ENCODE data around the gene TTLL6.

The TTLL6 gene

GRCh38 chr17:48760411-48760810 lies 56.6 kb downstream of the TTLL6 start:
- Histone ChIP-seq H3K27me3 (ENCODE audit: insufficient read depth, poor library complexity, severe bottlenecking) (peaks cover 11% of the 10 kb centered on the region), H3K4me3 (replicated peaks; ENCODE audit: insufficient read depth, low read length) (no peak overlapping the region), H3K27ac (replicated peaks) (no peak overlapping the region)
- TF ChIP-seq SPI1 (IDR thresholded peaks at IDR 0.05; ENCODE audit: borderline replicate concordance, low read depth) (no peak), POLR2AphosphoS5 (IDR thresholded peaks at IDR 0.05; ENCODE audit: low read depth) (no peak), REST (IDR thresholded peaks at IDR 0.05; ENCODE audit: insufficient replicate concordance, low read depth) (no peak), CTCF (IDR thresholded peaks at IDR 0.05; ENCODE audit: insufficient read depth, low read length) (no peak), GABPA (IDR thresholded peaks at IDR 0.05; ENCODE audit: low read depth) (no peak)
- no peak for DNase-seq (ENCODE audit: low read depth in 1 of 2, low spot score in 1 of 2)

GRCh38 chr17:48759288-48759687 lies 57.7 kb downstream of the TTLL6 start:
- TF ChIP-seq SPI1 (IDR thresholded peaks at IDR 0.05; ENCODE audit: borderline replicate concordance, low read depth) (no peak), GABPA (IDR thresholded peaks at IDR 0.05; ENCODE audit: low read depth) (no peak), POLR2AphosphoS5 (IDR thresholded peaks at IDR 0.05; ENCODE audit: low read depth) (no peak), REST (IDR thresholded peaks at IDR 0.05; ENCODE audit: insufficient replicate concordance, low read depth) (no peak), CTCF (IDR thresholded peaks at IDR 0.05; ENCODE audit: insufficient read depth, low read length) (no peak)
- no peak for DNase-seq (ENCODE audit: low read depth in 1 of 2, low spot score in 1 of 2)
- H3K27me3 ChIP-seq (ENCODE audit: insufficient read depth, poor library complexity, severe bottlenecking), result peaks cover 17% of the 10 kb centered on the region
- H3K27ac ChIP-seq (replicated peaks), result no peak overlapping the region
- no peak overlapping the region for H3K4me3 ChIP-seq (replicated peaks; ENCODE audit: insufficient read depth, low read length)

GRCh38 chr17:48757524-48757961 lies 59.5 kb downstream of the TTLL6 start:
- TF ChIP-seq SPI1 (IDR thresholded peaks at IDR 0.05; ENCODE audit: borderline replicate concordance, low read depth) (no peak), GABPA (IDR thresholded peaks at IDR 0.05; ENCODE audit: low read depth) (no peak), CTCF (IDR thresholded peaks at IDR 0.05; ENCODE audit: insufficient read depth, low read length) (no peak), REST (IDR thresholded peaks at IDR 0.05; ENCODE audit: insufficient replicate concordance, low read depth) (no peak), POLR2AphosphoS5 (IDR thresholded peaks at IDR 0.05; ENCODE audit: low read depth) (no peak)
- no peak for DNase-seq (ENCODE audit: low read depth in 1 of 2, low spot score in 1 of 2)
- no peak overlapping the region for H3K27ac ChIP-seq (replicated peaks)
- H3K27me3 ChIP-seq (ENCODE audit: insufficient read depth, poor library complexity, severe bottlenecking), result peaks cover 31% of the 10 kb centered on the region
- H3K4me3 ChIP-seq (replicated peaks; ENCODE audit: insufficient read depth, low read length), result no peak overlapping the region

Data from HL-60 (cell line).